DOHH2 (cell line): ENCODE data around the gene TBC1D16.

Experiments used
- CTCF ChIP-seq: fragments of 200-600 bp; sonication (generic); IDR thresholded peaks from one replicate; pipeline ENCODE4 v1.5.1; 2014; ENCODE audit warnings: antibody characterized with exemption, mild to moderate bottlenecking, low read depth, low read length; ENCODE audit not compliant: poor library complexity, severe bottlenecking
- EZH2phosphoT487 ChIP-seq: fragments of 200-600 bp; sonication (generic); IDR thresholded peaks from 2 replicates; pipeline ENCODE4 v1.6.1; 2017; ENCODE audit warnings: borderline replicate concordance, mild to moderate bottlenecking, antibody characterized with exemption, low read length, moderate library complexity, mixed read lengths

DNA sequence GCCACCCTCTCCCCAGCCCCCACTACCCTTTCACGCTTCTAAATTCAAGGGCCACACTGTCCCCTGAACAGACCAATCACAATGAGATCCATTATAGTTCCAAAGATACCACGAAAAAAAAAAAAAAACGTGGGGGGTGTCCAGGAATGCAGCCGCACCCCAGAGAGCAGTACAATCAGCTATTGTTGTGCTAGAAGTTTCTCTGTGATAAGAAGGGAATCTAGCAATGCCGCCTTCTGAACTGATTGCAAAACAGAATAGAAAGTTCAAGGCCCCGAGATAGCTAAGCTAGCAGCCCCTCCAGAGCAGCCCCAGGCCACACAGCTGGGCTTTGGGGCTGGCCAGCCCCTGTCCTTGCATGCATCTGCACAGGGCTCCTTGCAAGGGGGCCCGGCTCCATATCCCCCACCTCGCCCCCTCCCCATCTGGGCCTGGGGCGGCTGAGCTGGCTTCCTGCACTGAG lies 109.5 kb downstream of the TBC1D16 start:
- TF ChIP-seq CTCF (no peak), EZH2phosphoT487 (no peak)
